GM23338 (cell line): ENCODE data around the gene SLC35A2. TPM values are rescaled to one million over a fixed set of nuclear protein-coding genes. Genes with fewer than 3 reads are reported as not detected.

ENCODE experiments used
- ATAC-seq: fragments of 200-7000 bp; cut with Tn5 transposase; 3 replicates; pipeline ENCODE4 v1.9.1; 2020
- DNase-seq: peaks from one replicate; pipeline ENCODE4 v3.0.0-alpha.2; 2015; ENCODE audit warnings: low spot score
- H2AFZ ChIP-seq: fragments of 200-600 bp; sonication (generic); 2 replicates; pipeline ENCODE4 v1.8.0; 2016; ENCODE audit warnings: antibody characterized with exemption, mild to moderate bottlenecking, moderate library complexity
- H3F3A ChIP-seq: fragments of 200-600 bp; sonication (generic); replicated peaks from 2 replicates; pipeline ENCODE4 v1.8.0; 2017; ENCODE audit warnings: antibody characterized with exemption, mixed run types, low read depth
- H3K27ac ChIP-seq: fragments of 200-600 bp; sonication (generic); 2 replicates; pipeline ENCODE4 v1.6.1; 2016; ENCODE audit warnings: low read depth
- H3K27me3 ChIP-seq: fragments of 200-600 bp; sonication (generic); 2 replicates; pipeline ENCODE4 v1.8.0; 2016; ENCODE audit warnings: mild to moderate bottlenecking, mixed run types, moderate library complexity; ENCODE audit not compliant: insufficient read depth
- H3K36me3 ChIP-seq: fragments of 200-600 bp; sonication (generic); 2 replicates; pipeline ENCODE4 v1.8.0; 2016; ENCODE audit warnings: mild to moderate bottlenecking; ENCODE audit not compliant: insufficient read depth
- H3K4me1 ChIP-seq: fragments of 200-600 bp; sonication (generic); 2 replicates; pipeline ENCODE4 v1.8.0; 2016; ENCODE audit warnings: mild to moderate bottlenecking, moderate library complexity; ENCODE audit not compliant: insufficient read depth
- H3K4me2 ChIP-seq: fragments of 200-600 bp; sonication (generic); 2 replicates; pipeline ENCODE4 v1.7.1; 2017; ENCODE audit warnings: mixed run types
- H3K4me3 ChIP-seq: fragments of 200-600 bp; sonication (generic); 2 replicates; pipeline ENCODE4 v1.6.1; 2016; ENCODE audit warnings: mixed run types
- H3K79me2 ChIP-seq: fragments of 200-600 bp; sonication (generic); replicated peaks from 2 replicates; pipeline ENCODE4 v1.8.0; 2017; ENCODE audit warnings: mild to moderate bottlenecking; ENCODE audit not compliant: insufficient read depth
- H3K9me2 ChIP-seq: fragments of 200-600 bp; sonication (generic); 2 replicates; pipeline ENCODE4 v1.8.0; 2017; ENCODE audit not compliant: insufficient read depth
- H4K20me1 ChIP-seq: fragments of 200-600 bp; sonication (generic); replicated peaks from 2 replicates; pipeline ENCODE4 v1.8.0; 2017; ENCODE audit warnings: mild to moderate bottlenecking; ENCODE audit not compliant: insufficient read depth
- H3K27ac Mint-ChIP-seq: 2 replicates; pipeline ENCODE4 v1.8.0; 2020; ENCODE audit warnings: inconsistent platforms, mild to moderate bottlenecking, moderate library complexity, mixed read lengths
- H3K27me3 Mint-ChIP-seq: 3 replicates; pipeline ENCODE4 v1.8.0; 2022; ENCODE audit warnings: low read depth, mild to moderate bottlenecking, moderate library complexity, mixed read lengths, inconsistent platforms; ENCODE audit not compliant: insufficient read depth, poor library complexity
- H3K36me3 Mint-ChIP-seq: 3 replicates; pipeline ENCODE4 v1.8.0; 2021; ENCODE audit warnings: low read depth, mild to moderate bottlenecking, inconsistent platforms, moderate library complexity, mixed read lengths
- H3K4me1 Mint-ChIP-seq: 3 replicates; pipeline ENCODE4 v1.8.0; 2020; ENCODE audit warnings: mild to moderate bottlenecking, inconsistent platforms, mixed read lengths
- H3K4me3 Mint-ChIP-seq: 3 replicates; pipeline ENCODE4 v1.8.0; 2021; ENCODE audit warnings: moderate library complexity, mild to moderate bottlenecking, inconsistent platforms, mixed read lengths
- H3K9me3 Mint-ChIP-seq: 3 replicates; pipeline ENCODE4 v1.8.0; 2020; ENCODE audit warnings: moderate library complexity, mild to moderate bottlenecking, inconsistent platforms, mixed read lengths
- CREB1 ChIP-seq: fragments of 250-450 bp; sonication (Bioruptor Pico); IDR thresholded peaks from 2 replicates; pipeline ENCODE4 v1.5.0; 2020; ENCODE audit warnings: low read depth, mild to moderate bottlenecking, moderate library complexity
- CTCF ChIP-seq, 2 experiments: fragments of 200-600 bp in 1 of 2; sonication (generic) in 1 of 2; conservative IDR thresholded peaks; 2 replicates each; pipeline versions ENCODE4 v1.5.1 to v1.6.1; 2016 to 2017; ENCODE audit warnings: antibody characterized with exemption in 2 of 2, low read depth in 2 of 2, mild to moderate bottlenecking in 2 of 2, moderate library complexity in 1 of 2
- ETS1 ChIP-seq: IDR thresholded peaks from 2 replicates; pipeline ENCODE4 v1.6.1; 2016; ENCODE audit warnings: antibody characterized with exemption
- EZH2 ChIP-seq: fragments of 200-600 bp; sonication (generic); IDR thresholded peaks from one replicate; pipeline ENCODE4 v1.8.0; 2017; ENCODE audit warnings: antibody characterized with exemption, mild to moderate bottlenecking, low read depth; ENCODE audit not compliant: unreplicated experiment
- EZH2phosphoT487 ChIP-seq: fragments of 200-600 bp; sonication (generic); IDR thresholded peaks from one replicate; pipeline ENCODE4 v1.8.1; 2018; ENCODE audit warnings: antibody characterized with exemption; ENCODE audit not compliant: unreplicated experiment
- JUNB ChIP-seq: IDR thresholded peaks from one replicate; pipeline ENCODE4 v1.6.1; 2016; ENCODE audit warnings: antibody characterized with exemption; ENCODE audit not compliant: unreplicated experiment
- NANOG ChIP-seq: IDR thresholded peaks from 2 replicates; pipeline ENCODE4 v1.6.1; 2016; ENCODE audit warnings: antibody characterized with exemption, borderline replicate concordance
- POLR2AphosphoS5 ChIP-seq: IDR thresholded peaks from 2 replicates; pipeline ENCODE4 v1.6.1; 2016; ENCODE audit warnings: antibody characterized with exemption, low read depth
- REST ChIP-seq: IDR thresholded peaks from one replicate; pipeline ENCODE4 v1.6.1; 2018; ENCODE audit warnings: antibody characterized with exemption; ENCODE audit not compliant: unreplicated experiment
- STAT1 ChIP-seq: IDR thresholded peaks from one replicate; pipeline ENCODE4 v1.6.1; 2016; ENCODE audit warnings: antibody characterized with exemption; ENCODE audit not compliant: unreplicated experiment
- ZNF114 ChIP-seq: fragments of 250-450 bp; sonication (Bioruptor Pico); IDR thresholded peaks from 2 replicates; pipeline ENCODE4 v1.5.0; 2020; ENCODE audit warnings: mild to moderate bottlenecking, moderate library complexity
- ZNF331 ChIP-seq: fragments of 250-450 bp; sonication (Bioruptor Pico); IDR thresholded peaks from 2 replicates; pipeline ENCODE4 v1.5.0; 2020; ENCODE audit warnings: low read depth, mild to moderate bottlenecking, moderate library complexity
- ZNF462 ChIP-seq: fragments of 250-450 bp; sonication (Bioruptor Pico); IDR thresholded peaks from 2 replicates; pipeline ENCODE4 v1.5.0; 2020; ENCODE audit warnings: mild to moderate bottlenecking, moderate library complexity
- polyA plus RNA-seq: library from polyadenylated mRNA; unstranded; fragments of >200 nt; fragmentation: Nextera tagmentation; extraction: Ambion mirVana; gene quantifications from 2 replicates; pipeline ENCODE4 v1.2.1, GENCODE V29; 2016
- total RNA-seq: library from RNA; depleted of rRNA; stranded (reverse); fragments of >200 nt; shearing (Covaris generic); gene quantifications from 2 replicates; pipeline ENCODE4 v1.2.3, GENCODE V29; 2014

The SLC35A2 gene
- total and polyA plus RNA-seq, 2 experiments from 2014 or later: 13.0 to 16.4 TPM

- peak overlapping the region; percentile 88; the same call in 2 of the 3 replicates for H3K4me3 Mint-ChIP-seq
- ATAC-seq: no peak
Observed at GRCh38 chrX:48899078-48899410, 12.4 kb downstream of the SLC35A2 start.

More at GRCh38 chrX:48899078-48899410, 12.4 kb downstream of the SLC35A2 start:
- Mint-ChIP-seq H3K36me3 (peaks cover 45% of the 10 kb centered on the region), H3K27ac (no peak overlapping the region), H3K4me1 (peaks cover 5% of the 10 kb centered on the region), H3K27me3 (peaks cover 3% of the 10 kb centered on the region), H3K9me3 (no peaks in the 10 kb centered on the region)
- Histone ChIP-seq H3K27ac (no peak overlapping the region), H3F3A (no peaks in the 10 kb centered on the region), H3K4me2 (peak overlapping the region; percentile 85; the same call in 1 of the 2 replicates), H2AFZ (no peak overlapping the region), H4K20me1 (no peaks in the 10 kb centered on the region), H3K79me2 (peaks cover 41% of the 10 kb centered on the region), H3K36me3 (no peaks in the 10 kb centered on the region; the same call in 1 of the 2 replicates), H3K9me2 (no peaks in the 10 kb centered on the region), H3K4me3 (no peak overlapping the region), H3K4me1 (no peaks in the 10 kb centered on the region; the same call in 1 of the 2 replicates), H3K27me3 (no peaks in the 10 kb centered on the region)
- no peak for DNase-seq
- TF ChIP-seq NANOG (no peak), ZNF331 (CRISPR knock-in tag) (no peak), ZNF462 (no peak), ZNF114 (CRISPR knock-in tag) (no peak), CTCF (conservative IDR thresholded peaks at IDR 0.05; ENCODE audit: low read depth in 2 of 2) (no peak), EZH2phosphoT487 (no peak), POLR2AphosphoS5 (no peak), CREB1 (CRISPR knock-in tag) (no peak), EZH2 (no peak), ETS1 (no peak), REST (no peak), JUNB (no peak), STAT1 (no peak)
